GM20431 (cell line): ENCODE measurements around the gene ZDHHC14.
"Not testable (repeated sequence)": the region's sequence is repeated elsewhere in the genome, so short reads cannot be mapped to it uniquely, and the experiment has no call there.

Experiments used
- in situ Hi-C: fragments of 300-500 bp; cut with MseI, MboI; formaldehyde crosslinking; loops from one replicate; pipeline ENCODE4 v1.15.0; 2020; ENCODE audit warnings: low sequenced_read_pairs; ENCODE audit not compliant: unreplicated experiment

Gene ZDHHC14

DNA sequence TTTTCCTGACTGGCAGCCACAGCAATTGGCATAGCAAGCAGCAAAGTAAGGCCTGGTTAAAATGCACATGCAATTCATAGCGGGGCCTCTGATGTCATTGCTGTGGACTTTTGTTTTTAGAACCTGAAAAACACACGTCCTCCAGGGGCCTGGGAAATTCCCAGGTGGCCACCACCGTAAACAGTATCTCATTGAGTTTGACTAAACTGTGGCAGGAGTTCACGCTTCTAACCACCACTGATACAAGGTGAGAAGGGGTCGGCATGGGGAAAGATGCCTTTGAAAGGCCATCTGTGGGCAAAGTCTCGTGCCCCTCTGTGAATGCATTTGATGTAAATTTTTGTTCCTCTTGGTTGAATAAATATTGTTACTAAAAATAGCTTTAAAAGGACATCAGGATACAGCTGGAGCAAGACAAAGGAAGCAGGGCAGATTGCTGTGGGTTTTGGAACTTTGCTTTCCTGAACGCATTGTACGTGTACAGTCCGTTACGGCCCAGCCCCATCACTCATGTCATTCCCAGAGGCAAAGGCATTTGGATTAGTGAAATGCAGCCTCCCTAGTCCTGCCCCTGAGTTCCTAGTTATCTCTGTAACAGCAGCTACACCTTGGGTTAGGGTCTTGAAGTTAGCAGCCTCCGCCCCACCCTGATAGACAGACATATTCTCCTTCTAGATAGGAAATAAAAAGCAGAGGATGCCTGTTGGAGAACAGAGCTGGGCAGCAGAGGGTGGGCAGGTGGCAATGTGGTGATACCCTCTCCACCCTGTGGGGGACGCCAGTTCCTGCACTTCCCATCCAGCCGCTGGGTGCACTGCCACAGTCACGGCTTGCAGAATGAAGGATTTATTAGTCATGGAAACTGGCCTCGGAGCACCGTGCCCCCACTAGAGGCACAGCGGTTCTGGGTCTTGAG lies 80.3 kb downstream of the ZDHHC14 start:
- in situ Hi-C loops, result no loop called here

DNA sequence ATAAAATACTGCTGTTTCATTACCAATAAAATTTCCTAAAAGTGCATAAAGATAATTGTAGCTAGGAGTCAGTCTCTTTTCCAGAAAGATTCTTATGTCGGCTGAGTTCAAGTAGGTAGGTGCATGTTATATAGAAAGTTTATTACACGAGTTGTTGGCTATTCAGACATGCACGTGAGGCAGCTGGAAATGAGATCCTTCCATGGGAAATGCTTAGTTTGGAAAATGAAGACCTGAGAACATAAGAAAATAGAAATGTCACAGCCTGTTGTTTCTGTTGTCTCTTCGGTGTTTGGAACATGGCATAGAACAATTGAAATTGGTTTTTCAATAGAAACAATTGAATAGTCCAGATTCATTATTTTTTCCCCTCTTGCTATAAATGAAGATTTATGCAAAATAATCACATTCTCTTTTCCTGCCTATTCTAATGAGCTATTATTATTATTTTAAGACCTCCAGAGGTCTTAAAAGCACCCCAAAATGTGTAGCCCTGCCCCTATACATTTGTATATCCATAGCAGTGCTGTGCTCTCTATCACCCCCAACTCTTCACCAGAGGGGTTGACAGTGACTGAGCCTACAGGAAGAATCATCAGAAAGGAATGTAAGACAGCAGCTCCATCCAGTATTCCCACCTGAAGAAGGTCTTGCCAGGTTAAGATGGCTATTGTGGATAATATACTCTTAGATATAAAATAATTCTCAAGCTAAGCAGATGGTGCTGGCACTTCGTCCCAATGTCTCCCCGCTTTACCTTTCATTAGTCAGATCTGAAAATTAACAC lies 82.2 kb downstream of the ZDHHC14 start:
- in situ Hi-C loops, result no loop called here

DNA sequence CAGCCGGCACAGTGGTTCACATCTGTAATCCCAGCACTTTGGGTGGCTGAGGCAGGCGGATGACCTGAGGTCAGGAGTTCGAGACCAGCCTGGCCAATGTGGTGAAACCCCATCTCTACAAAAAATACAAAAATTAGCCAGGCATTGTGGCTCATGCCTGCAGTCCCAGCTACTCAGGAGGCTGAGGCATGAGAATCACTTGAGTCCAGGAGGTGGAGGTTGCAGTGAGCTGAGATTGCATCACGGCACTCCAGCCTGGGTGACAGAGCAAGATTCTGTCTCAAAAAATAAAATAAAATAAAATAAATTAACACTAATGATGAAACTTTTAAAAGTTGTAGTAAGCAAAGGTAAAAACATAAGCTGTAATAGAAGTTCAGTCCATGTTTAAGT lies 82.7 kb downstream of the ZDHHC14 start:
- in situ Hi-C loops, result not testable (repeated sequence)

DNA sequence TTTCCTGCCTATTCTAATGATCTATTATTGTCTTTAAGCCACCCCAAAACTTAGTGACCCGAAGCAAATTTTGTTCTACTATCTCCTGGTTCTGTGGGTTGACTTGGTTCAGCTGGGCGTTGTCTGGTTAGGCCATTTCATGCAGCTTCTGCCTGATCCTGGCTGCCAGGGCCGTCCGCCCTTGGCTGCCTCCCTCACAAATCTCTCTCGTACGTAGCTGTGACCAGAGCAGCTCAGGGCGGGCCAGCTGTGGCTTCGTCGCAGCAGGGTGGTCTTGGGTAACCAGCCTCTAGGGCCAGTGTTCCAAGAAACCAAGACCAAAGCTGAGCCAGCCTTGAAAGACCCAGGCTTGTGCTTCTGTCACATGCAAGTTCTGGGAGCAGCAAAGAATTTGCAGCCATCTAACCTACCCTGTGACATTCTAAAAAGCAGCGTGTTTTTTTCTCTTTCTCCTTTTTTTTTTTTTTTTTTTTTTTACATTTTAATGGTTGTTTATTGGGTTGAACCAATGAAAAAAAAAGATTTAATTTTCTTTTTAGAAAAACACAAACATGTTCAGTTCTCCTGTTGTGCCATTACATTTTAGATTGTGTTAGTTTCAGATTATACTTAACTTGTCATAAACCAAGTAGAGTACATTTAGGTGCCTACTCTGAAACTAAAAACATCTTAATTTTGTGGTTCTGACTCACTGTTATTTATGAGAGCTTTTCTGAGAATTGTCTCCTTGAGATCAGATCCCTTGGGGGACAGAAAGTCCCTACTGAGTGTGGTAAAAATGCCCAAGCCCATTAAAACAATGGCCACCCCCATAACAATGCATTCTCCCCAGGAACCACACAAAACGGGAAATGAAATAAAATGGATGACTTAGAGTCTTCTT lies 83.9 kb downstream of the ZDHHC14 start:
- in situ Hi-C loops, result no loop called here

DNA sequence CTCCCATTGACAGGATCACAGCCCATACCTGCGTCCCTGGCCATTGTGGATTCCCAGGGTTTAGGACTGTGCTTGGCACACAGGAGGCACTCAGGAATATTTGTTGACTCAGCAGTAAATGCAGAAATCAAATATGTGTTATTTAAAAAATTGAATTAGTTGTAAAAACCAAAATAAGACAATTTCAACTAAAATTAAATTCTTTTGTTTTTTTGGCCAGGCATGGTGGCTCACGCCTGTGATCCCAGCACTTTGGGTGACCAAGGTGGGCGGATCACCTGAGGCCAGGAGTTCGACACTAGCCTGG lies 85.3 kb downstream of the ZDHHC14 start:
- in situ Hi-C loops, result no loop called here

DNA sequence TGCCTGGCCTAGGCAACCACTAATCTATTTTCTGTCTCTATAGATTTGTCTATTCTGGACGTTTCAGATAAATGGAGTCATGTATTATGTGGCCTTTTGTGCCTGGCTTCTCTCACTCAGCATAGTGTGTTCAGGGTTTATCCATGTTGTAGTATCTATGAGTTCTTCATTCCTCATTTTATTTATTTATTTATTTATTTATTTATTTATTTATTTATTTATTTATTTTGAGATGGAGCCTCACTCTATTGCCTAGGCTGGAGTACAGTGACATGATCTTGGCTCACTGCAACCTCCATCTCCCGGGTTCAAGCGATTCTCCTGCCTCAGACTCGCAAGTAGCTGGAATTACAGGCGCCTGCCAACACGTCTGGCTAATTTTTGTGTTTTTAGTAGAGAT lies 86.3 kb downstream of the ZDHHC14 start:
- in situ Hi-C loops, result not testable (repeated sequence)

DNA sequence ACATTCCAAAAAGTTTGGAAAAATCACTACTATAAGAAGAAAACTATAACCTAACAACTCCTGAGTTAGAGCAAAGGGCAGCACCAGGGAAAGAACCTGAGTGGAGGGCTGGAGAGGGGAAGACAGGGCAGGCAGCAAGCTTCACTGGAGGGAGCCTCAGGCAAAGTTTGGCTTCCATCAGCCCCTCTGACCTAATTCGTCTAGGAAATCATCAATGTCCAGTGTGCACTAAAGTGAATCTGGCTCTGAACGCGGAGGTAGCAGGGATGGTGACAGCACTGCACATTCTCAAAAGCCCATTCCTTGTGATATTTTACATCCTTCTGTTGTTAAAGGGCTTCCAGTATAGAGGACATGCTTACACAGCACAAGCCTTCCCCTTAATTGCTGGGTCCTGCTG lies 87.1 kb downstream of the ZDHHC14 start:
- in situ Hi-C loops, result no loop called here

DNA sequence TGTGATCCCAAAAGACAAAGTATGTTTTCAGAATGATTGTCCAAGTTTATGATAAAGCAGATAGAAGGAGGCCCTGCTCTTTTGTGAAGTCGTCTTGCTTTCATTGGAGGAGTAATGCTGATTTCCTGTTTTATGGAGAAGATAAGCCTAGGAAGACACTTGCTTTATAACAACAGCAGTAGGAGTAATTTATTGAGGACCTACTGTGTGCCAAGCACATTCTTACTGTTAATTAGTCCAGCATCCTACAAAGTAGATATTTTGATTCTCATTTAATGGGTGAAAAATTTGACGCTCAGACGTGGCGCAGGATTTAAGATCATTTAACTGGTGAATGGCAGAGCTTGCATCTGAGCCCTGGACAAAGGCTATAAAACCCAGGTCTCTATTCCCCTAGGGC lies 87.6 kb downstream of the ZDHHC14 start:
- in situ Hi-C loops, result no loop called here

DNA sequence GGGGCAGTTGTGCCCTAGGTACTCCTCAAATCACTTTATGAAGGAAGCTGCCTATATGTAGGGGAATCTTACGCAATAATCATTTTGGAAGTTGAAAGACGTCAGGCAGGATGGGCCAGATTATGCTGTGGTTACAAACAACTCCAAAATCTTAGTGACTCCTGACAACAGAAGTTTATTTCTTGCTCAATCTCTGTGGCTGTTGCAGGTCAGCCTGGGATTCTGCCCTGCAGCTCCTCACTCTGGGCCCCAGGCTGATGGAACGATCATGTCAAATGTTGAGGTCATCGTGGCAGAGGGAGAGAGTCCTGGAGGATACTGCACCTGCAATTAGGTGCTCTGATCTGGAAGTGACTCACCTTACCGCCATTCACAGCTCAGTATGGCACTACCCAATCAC lies 88.4 kb downstream of the ZDHHC14 start:
- in situ Hi-C loops, result no loop called here

DNA sequence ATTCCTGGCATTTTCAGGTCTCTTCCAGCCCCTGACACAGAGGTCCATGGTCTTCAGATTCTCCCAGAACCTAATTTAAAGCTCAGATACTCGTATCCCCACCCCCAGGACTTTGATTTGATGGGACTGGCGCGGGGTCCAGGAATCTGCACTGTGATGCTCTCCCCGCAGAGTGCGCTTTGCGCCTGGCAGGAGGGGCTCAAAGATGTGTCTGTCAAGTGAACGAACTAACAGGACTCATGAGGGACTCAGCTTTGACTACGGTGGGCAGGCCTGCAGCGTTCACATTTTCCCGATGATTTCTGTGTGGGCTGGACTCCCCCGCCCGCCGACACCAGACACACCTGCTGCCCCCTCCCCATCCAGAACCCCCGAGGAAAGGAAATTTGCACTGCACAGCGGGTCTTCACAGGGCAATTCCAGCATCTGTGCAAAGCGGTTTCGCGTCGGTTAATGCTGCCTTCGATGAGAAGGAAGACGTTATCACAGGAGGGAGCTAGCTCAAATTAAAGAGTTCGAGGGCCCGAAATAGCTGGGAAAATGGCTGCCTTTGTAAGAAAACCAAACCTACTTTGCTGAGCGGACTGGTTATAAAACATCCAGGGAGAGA lies 90.2 kb downstream of the ZDHHC14 start:
- in situ Hi-C loops, result no loop called here

DNA sequence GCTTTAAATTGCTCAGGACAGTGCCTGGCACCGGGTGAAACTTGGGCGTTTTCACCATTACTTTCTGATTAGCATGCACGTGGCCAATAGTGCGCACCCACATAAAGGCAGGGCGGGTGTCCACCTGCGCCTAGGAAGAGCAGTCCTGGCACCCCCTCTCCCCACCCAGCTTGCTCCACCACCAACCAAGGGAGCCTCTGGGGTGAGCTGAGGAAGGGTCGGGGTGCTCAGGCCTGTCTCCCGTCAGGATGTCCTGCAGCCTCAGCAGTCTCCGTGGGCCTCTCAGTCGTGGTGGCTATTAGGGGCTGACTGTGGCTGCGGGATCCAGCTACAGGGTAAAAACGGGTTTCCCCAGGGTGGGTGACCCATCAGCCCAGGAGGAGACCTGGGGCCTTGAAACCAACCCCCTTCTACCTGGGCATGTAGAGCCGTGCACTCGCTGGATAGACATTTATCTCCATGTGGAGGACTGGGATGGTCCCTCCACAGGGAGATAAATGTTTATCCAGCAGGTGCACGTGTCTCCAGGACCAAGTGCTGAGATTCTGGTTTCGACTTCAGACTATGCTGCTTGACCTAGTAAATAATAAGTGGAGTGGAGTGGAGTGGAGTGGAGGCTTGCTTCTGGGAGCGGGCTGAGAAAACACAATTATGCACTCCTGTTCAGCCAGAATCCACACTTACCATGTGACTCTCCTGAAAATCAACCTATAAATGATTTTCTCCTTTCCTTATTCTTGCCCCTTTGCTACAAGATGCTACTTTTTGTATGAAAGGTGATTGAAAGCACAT lies 91.1 kb downstream of the ZDHHC14 start:
- in situ Hi-C loops, result no loop called here

DNA sequence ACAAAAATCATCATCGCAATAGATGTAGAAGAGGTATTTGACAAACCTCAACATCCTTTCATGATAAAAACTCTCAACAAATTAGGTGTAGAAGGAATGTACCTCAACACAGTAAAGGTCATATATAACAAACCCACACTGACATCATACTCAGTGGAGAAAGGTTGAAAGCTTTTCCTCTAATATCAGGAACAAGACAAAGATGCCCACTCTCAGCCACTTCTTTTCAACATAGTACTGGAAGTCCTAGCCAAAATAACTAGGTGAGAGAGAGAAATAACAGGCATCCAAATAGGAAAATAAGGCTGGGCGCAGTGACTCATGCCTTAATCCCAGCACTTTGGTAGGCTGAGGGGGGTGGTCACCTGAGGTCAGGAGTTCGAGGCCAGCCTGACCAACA lies 95.8 kb downstream of the ZDHHC14 start:
- in situ Hi-C loops, result no loop called here

DNA sequence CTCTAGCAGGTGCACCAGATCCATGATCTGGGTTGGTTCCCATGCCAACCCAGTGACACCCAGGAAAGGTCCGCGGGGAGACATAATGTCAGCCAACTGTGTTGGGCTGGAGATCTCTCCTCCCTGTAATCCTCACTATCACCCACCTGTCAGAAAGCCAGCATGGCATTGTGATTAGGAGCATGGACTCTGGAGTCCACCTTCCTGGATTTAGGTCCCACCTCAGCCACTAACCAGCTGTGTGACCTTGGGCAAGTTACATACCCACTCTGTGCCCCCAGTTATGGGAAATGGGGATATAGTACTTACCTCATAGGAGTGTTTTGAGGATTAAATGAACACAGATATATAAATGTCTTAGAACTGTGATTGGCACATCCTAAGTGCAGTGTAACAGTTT lies 97.9 kb downstream of the ZDHHC14 start:
- in situ Hi-C loops, result no loop called here

DNA sequence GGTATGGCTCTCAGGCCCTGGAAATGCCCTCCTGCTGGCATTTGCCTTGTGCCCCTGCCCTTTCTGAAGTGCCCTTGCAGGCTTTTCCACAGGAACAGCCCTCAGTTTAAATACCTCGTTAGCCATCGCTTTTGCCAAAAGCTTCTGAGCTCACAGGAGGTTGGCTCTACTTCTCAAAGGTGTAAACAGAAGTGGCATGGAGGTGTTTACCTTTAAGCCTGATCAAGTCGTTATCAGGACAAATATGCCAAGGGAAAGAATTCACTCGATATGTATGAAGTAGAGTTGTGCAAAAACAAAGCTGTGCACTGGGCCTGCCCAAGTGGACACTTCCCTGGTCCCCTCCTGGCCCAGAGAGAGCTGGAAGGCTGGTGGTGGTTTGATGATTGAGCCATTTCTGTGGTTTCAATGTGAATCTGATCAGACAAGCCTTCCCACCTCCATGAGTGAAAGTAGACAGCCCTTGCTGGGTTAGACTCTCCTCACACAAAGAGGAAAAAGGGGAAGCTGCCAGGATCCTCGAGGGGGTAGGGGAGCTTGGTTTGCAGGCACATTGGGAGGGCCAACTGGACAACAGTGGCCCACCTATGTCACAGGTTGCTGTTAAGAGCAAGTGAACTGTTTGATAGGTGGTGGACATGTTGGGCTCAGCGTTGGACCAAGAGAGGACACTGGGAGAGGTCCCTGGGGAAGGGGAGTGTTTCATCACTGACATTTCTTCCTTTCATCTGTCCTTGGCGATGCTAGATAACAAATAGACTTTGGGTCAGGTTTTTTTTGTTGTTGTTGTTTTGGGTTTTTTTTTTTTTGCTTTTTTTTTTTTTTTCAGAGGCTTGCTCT lies 98.7 kb downstream of the ZDHHC14 start:
- in situ Hi-C loops, result no loop called here

DNA sequence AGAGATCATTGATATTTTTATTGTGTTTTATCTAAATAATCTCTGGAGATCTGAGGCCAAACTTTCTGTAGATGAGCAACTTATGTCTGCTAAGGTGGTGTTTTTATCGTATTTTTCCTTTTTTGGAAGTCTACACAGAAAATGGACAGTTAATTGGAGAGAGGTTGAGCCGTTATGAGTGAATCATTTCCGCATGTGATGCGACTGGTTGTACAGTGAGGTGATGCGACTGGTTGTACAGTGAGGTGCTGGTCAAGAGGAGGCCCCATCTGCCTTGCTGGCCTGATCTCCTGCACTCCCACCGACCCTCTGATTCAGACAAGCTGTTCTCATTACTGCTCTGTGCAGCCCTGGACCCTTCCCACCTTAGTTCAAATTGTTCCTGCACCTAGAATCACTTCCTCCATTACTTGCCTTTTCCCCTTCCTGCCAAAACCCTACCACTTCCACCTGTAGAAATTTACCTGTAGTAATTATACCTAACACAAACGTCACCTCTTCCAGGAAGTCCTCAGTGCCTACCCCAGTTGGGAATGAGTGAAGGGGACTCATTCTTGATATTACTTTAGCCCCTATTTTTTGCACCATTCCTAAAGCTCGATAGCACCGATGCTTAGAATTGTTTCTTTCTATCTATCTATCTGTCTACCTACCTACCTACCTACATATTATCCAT lies 100.3 kb downstream of the ZDHHC14 start:
- in situ Hi-C loops, result no loop called here

DNA sequence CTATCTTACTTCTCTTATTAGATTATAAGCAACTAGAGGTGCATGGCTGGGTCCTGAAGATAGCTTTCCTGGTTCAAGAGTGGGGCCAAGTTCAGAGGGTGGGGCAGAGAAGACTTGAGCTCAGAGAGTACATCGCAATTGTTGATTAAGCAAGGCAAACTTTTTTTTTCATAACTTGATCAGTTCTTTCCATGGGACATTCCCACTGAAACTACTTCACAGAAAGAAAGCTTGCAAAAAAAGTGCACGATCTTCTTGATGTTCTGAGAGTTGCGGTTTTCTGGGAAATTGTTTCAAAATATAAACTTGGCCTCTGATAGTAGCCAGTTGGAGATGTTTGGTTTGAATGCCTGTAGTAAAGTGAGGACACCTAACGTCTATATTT lies 100.9 kb downstream of the ZDHHC14 start:
- in situ Hi-C loops, result no loop called here

DNA sequence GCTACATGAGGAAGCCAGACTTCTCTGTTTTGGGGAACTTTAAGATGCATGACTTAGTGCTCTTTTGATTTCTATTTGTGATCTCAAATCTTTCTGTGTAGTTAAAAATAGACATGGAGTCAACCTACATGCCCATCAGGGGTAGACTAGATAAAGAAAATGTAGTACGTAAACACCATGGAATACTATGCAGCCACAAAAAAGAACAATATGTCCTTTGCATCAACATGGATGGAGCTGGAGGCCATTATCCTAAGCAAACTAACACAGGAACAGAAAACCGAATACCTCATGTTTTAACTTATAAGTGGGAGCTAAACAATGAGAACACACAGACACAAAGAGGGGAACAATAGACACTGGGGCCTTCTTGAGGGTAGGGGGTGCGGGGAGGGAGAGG lies 102.8 kb downstream of the ZDHHC14 start:
- in situ Hi-C loops, result no loop called here

DNA sequence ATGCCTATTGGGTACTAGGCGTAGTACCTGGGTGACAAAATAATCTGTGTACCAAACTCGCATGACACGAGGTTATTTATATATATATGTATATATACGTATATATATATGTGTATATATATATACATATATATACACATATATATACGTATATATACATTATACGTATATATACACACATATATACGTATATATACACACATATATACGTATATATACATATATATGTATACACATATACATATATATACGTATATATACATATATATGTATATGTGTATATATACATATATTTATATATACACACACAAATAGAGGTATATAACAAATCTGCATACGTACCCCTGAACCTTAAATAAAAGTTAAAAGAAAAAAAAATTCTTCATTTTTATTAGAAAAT lies 103.2 kb downstream of the ZDHHC14 start:
- in situ Hi-C loops, result no loop called here
